G401.6 (cell line): Measurements from ENCODE around the gene SH3YL1.

Experiments
- FAIRE-seq: peaks from 2 replicates; lab custom pipeline; 2012; peaks lifted over from hg19 to GRCh38; lab: Jason Lieb, UNC

SH3YL1 gene

DNA sequence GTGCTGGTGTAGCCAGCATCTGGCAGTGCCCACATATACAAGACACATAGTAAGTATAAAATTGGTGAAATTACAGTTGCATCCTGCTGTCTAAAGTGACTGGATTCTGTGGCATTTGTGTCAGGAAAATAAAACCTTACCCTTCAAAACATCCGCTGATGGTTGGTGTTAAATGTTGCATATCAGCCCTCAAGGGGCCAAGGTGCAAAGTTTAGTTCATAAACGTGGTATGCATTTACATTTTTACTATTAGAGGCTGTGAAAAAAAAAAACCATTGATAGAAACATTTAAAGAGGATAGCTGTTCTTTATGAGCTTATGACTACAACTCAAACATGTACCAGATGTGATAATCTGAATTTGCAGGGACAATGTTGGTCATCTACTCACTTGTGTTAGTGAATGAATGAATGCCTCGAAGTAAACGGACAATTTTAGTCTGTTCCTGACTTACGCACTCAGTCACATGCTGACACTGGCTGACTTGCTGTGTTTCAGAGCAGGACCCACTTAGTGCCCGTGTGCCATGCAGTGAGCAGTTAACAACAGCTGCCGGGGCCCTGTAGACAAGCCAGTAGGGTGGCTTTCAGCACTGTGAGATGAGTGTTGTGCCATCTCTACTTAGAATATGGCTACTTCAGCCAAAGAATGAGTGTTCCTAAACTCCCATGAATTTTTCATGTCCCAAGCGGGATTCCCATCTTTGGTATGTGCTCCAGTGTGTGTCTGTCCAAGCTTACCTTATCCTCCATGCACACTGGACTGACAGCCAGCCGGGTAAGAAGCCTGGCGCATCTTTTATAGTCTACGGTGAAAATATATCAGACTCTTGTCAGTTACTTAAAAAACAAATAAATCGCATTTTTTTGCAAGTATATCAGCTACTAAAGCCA lies 18.8 kb upstream of the SH3YL1 start:
- no peak for FAIRE-seq

DNA sequence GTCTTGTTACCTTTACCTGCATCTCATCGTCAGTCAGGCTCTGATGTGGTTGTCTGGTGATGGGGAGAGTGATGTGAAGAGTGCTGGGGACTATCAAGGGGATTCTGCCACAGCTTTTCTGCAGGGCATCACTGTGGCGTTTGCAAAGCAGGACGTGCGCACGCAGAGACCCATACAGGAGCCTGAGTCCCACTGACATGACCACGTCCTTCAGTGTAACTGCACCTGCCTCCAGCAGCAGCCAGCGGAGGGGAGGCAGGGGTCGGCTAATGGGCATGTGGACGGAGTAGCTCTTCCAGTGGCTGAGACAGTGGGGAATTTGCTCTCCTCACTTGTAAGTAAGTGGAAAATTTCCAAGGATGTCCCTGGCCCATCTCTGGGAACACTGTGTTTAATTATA lies 17.5 kb upstream of the SH3YL1 start:
- no peak for FAIRE-seq

DNA sequence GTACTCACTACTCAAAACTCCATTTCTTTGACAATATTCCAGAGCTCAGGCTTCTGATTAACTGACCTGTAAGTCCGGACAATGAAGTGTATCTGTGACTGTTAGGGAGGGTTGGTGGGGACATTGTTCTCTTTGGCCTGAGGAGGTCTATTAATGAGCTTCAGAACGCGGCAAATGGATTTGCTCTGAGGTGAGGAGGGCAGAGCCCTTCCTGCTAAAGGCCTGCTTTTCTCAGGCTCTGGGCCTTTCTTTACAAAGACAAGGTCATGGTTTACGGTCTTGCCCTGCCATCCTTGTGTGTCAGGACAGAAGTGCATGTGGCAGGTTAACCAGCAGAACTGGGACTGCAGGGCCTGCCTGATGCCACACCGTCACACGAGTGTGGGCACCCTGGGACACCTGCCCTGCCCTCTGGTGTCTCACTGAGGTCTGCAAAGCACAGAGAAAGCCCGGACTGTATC lies 16.8 kb upstream of the SH3YL1 start:
- no peak for FAIRE-seq

DNA sequence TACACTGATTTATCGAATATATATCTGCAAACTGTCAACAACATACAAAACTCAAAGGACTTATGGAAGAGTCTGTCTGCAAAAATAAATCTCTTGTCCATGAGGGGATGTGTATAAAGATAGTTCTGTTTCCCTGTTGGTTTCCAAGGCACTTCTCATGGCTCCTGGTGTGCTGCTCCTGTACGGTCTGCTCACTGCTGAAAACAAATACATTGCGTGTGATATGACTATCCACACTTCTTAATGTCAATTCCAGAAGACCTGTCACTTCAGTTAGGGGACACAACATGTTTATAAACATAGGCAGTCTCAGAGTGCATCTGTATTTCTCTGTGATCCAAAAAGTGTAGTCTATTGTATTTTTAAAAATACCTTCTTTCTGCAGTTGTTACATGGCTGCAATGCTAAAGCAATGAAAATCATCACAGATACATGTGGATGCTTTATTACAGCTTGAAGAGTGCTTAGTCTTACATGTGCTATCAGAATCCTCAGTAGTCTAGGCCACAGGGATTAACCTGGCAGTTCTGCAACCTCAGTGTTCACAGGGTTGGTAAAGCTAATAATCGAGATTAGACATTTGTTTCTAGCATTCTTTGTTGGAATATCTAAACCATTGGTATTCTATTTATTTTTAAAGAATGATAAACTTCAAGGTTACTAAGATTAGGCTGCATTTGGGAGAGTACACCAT lies 16.3 kb upstream of the SH3YL1 start:
- FAIRE-seq, result no peak

DNA sequence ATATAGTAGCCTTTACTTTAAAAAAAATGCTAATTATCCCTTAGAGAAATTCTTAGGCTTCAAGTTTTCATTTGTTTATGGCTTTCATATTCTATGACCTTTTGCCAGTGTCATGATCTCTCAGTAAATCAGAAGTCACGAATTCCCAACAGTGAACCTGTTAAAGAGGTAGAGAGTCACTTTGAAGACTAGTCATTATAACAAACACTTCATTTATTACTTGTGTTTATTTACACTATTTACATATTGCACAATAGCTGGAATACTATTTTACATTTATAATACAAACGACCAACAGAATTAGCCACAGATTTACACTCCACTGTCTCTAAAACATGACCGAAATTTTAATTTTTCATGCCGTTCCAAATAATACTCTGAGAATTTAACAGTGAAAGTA lies 15.5 kb upstream of the SH3YL1 start:
- no peak for FAIRE-seq

DNA sequence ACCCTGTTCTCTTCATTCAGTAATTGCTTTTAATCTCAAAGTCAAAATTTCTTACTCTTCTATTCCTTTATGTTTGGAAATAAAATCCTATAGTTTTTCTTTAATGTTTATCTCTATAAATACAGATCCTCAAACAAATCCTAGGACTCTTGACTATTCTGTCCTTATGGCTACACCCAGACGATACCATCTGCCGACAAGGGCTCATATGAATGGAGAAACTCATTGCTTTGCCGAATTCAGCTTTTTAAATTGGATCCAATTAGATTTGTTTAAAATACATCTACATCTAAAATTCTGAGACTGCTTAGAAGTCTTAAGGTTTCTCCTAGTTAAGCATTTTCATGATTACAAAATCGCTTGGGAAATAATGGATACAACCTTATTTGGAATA lies 15.1 kb upstream of the SH3YL1 start:
- no peak for FAIRE-seq

DNA sequence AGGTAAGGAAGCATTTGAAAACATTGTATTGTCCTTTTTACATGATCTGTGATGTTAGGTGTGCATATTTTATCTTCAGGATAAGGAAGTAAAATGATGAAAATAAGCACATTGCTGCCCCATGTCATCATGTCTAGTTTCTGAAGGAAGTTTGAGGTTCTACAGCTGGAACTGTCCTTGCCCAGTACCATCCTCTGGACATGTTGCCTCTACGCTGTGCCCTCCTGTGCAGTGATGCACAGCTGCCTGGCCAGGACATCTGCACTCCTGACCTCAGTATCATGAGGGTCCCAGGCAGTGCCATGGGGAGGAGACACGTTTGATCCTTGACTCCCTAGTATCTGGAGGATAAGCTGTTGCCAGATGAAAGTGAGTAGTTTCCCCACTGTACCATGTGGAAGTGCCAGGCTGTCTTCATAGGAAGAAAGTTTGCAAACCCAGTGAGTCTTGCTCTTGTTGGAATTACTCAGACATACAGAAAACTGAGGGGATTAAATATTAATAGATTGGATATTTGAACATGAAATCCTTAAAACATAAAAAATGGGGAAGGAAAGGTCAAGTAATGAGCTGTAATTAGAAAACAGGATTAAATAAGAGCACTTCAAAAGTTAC lies 14.6 kb upstream of the SH3YL1 start:
- FAIRE-seq, result no peak

DNA sequence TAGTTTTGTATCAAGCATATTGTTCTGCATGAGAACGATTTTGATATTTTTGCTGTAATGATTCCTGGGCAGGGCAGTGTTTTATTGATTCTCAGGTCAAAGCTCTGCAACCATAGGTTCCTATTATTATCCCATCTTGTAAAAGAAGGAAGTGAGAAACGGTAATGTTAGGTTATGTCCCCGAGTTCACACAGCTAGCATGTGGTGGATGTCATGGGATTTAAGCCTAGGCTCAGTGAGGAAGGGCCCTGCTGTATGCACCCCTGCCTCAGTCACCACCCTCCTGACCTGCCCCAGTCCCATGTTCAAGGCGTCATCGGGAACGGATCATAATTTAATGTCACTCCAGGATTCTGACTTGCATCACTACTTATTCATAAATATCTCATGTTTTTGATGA lies 11.6 kb upstream of the SH3YL1 start:
- FAIRE-seq, result no peak

DNA sequence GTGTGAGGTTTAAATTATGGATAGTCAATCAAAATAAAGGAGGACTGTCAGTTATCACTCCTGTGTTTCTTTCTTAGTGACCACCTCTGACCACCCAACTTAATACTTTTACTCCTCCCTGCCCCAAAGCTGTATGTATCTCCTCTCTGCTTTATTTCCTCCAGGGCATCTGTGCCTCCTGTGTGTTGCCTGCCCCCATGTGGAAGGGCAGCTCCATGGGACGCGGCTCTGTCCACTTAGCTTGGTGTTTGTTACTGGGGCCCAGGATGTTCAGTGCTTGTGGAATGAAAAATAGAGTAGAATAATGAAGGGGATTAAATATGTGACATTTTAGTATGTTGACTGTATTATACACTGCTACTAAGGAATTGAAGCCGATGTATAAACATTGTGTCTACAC lies 10.7 kb upstream of the SH3YL1 start:
- FAIRE-seq, result no peak

DNA sequence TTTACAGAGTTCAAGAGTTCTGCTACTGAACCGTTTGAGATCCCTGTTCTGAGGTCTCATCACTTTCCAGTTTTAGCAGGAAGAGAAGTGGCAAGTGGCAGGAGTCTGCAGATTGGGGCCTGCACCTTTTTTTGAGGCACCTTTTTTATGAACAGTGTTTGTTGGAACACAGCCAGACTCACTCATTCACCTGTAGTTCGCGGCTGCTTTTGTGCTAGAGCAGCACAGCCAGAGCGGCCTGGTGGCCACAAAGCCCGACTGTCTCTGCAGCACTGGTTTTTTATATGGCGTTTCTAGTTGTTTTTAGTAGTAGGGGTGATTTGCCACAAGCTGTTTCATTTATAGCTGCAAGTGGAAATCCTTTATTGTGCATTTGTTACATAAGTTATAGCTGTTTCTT lies 9.5 kb upstream of the SH3YL1 start:
- FAIRE-seq, result no peak

DNA sequence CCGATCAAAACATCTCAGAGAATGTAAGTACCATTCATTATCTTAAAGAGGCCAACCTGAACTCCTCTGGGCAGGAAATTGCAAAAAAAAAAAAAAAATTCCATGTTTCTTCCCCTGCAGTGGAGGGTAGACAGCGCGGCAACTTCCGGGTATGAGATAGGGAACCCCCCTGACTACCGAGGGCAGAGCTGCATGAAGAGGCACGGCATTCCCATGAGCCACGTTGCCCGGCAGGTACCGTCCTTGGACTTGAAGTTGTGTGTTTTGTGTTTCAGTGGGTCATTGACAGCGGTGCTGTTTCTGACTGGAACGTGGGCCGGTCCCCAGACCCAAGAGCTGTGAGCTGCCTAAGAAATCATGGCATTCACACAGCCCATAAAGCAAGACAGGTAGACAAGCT lies 8.1 kb upstream of the SH3YL1 start:
- no peak for FAIRE-seq

DNA sequence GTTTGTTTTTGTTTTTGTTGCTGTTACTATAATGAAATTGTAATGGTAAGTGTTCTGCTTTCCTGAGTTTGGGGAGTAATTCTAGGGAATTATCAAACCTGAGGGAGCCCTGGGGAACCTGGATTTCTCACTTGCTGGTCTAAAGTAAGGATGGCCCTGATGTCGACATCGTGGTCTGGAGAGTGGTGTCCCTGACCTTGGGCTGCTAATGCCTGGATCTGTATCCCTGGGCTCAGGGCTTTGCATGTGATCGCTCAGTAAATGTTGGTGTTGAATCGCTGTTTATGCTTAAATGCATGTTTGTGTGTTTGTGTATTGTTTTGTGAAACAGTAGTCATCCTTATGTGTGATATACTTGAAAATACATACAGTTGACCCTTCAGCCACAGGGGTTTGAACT lies 7.0 kb upstream of the SH3YL1 start:
- FAIRE-seq, result no peak

DNA sequence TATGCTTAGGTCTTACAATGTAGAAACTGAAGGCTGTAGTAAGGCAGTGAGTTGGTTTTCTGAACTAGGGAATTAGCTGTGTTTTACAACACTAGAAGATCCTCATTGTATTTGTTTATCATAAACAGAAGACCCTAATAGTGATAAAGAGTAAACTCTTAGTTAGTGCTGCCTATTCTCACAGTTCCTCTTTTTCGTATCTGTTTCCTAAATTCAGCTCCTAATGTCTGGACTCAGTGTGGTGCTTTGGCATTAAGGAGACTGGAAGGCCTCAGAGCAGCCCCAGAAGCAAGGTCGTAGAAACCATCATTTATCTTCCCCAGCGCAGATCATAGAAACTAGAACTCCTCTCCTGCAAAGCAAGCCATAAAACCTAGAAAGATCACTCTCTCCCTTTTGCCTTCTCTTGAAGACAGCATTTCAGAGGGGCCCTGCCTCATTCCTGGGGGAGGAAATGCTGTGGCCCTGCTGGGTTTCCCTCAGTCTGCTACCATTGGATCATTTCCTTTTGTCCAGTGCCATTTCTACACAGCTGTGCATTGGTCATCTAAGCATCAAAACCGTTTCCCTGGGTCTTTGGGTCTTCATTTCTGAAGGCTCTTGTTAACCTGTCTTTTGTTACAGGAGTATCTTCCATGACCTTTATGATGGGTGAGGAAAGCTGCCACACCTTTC lies 5.7 kb upstream of the SH3YL1 start:
- no peak for FAIRE-seq

DNA sequence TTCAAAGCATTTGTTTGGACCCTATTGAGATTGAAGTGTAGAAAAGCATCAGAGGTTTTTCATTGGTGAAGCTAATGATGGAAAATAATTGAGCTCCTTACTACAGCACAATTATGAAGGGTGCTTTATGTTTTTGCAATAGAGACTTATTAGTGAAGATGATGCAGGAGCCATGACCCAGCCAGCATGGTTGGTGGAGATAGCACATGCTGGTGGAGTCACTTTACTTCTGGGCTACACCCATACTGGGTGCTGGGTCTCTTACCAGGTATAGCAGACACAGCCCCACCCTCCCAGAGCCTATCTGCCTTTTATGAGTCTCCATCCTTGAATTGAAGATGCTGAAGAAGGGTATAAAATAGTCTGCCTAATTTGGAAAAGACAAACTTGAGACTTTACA lies 4.5 kb upstream of the SH3YL1 start:
- no peak for FAIRE-seq

DNA sequence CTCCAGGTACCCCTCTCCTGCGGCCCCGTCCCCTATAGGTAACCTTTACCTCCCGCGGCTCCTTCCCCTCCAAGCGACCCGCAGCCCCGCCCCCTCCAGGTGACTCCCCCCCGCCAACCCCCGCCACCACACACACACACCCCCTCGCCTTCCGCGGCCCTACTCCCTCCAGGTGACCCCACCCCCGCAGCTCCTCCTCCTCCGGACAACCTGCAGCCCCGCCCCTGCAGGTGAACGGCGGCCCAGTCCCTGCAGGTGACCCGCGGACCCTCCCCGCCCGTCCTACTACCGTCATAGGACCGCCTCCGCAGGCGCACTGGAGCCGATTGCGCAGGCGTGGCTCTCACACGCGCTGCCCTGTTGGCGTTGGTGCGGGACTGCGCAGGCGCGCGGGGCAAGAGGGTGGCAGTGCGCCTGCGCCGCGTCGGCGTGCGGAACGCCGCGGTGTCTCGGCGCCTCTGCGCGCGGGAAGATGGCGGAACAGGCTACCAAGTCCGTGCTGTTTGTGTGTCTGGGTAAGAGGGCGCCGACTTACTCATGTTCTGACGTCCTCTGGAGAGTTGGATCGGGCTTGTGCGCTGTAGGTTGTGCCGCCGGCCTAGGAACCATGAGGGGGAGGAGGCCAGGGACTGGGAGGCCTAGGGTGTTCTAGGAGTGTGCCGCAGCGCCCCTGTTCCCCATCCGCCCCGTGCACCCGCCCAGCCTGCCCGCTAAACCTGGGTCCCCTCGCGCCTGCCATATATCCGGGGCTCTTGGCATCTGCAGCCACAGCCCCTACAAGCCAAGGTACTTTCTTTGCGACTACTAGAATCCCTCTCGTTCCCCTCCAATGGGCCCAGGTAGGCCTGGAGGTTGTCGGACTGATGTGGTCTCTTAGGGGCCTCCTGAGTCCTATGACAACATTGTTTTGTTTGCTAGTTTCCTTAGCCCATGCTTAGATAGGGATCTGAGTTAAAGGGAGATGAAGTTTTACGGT lies 949 bp upstream of the SH3YL1 start, which contains the start of gene ACP1:
Gene ACP1, plus strand, starts transcription at position 455 of the 976 bp plus-strand sequence. Its CDS starts 18 bp downstream, at position 473.
- FAIRE-seq, result no peak

DNA sequence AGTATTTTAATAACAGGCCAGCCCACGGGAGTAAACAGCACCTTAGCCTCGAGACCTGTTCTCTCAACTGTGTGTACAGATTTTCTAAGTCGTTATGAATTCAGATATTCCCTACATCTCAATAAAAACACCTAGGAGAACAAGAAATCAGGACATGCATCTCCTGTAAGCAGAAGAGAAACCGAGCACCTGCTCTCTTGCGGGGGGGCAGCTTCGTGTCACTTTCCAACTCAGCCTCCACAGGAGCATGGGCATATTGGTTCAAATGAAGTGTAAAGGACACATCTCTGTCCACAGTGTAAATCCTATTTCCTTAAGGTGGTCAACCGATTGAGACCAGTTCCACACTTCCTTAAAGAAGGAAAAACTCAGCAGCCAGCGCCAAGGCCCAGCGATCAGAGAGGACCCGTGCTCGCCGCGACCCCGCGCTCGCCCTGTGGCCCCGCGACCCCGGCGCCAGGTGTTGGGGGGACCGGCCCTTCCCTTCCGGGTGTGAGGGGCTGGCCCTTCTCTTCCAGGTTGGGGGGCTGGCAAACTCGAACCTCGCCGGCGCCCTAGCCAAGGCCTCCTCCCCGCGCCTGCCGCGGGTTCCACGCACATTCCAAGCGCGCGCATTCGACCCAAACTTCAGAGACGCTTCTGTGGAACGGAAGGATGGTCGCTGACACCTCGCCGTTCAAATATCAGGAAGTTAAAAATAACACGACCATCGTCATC lies 652 bp downstream of the SH3YL1 start:
- FAIRE-seq, result no peak

DNA sequence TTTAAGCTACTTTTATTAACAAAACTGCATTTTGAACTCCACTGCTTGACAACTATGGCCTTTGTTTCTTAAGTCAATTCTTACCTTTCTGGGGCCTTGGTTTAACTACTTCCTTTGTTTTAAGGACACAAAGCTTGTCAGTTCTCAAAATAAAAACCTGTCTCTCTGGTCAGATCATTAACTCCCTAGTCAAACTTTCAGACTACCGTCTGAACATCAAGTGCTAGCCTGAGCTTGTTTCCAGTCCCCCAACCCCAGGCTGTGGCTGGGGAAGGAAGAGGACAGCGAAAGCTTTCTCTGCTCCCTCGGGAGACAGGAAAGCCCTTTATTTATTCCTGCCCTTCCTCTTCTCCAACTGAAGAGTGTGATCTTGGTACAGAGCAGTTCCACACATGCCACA lies 1.7 kb downstream of the SH3YL1 start:
- no peak for FAIRE-seq

DNA sequence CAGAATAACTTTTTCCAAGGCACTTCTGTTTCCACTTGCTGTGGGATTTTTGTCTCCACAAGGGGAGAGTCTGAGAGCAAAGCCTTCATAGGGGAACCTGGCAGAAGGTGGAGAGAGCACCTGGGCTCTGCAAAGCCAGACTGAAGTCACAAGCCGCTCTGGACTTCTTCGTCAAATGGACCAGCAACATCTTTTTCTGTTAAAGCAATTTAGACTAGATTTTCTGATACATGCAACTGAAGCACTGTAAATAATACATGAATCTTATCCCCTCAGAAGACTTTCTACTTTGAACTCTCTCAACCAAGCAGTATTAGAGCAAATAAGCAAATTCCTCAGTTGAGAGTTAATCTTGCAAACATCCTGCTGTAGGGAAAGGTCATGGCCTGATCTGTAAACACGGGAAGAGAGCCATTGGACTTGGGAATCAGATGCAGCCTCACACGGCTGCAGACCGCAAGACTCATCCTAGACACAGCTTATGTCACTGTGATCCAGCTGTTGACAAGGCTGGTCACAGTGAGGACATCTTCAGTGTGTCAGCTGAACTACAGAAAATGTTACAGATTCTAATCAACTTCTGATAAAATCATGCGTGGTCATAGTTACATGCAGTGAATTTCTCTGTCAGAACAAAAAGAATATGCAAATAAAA lies 3.2 kb downstream of the SH3YL1 start:
- FAIRE-seq, result no peak

DNA sequence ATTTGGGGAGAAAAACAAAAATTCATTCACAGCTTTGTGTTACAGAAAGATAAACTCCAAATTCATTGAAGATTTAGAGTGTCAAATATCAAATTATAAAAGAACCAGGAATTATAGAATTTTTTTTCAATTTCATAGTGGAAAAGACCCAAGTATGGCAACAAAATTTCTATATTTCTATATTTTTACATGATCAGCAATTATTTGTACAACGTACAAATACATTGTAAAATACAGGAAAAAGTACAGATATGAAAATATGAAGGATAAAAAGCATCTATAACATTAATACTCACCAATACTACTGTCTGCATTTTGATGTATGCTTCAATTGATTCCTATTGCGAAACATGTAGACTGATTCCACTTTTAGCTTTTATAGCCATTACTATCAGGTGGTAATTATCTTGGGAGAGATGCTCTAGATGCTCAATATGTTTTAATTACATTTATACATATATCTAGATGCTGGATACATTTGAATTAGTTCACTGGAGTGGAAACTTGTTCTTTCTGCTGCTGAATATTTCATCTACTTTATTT lies 4.0 kb downstream of the SH3YL1 start:
- FAIRE-seq, result no peak

DNA sequence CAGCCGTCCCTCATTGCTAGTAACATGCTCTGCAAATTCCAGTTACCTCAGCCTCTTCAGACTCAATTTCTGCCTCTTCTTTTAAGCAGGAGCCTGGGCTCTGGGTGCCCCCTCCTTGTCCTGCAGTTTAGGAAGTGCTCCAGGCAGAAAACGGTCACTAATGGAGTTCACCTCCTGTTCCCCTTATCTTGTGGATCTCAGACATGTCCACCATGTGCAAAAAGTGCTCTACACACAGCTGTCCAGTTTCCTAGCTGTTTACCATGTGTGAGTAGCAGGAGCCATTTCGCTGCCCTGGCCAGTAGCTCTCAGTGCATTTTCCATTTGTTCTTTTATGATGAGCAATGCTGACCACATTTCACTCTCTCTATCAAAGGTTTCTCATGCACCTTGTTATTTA lies 4.9 kb downstream of the SH3YL1 start:
- FAIRE-seq, result no peak
